PC-9 (cell line): ENCODE measurements around the gene SCRT2. TPM values are rescaled to one million over a fixed set of nuclear protein-coding genes. Genes with fewer than 3 reads are reported as not detected.

Experiments used
- BruUV-seq: library from RNA; stranded (reverse); fragments of 400-500 nt; replicated peaks from 2 replicates; lab custom pipeline; 2021; lab: Mats Ljungman, UMichigan
- CTCF ChIA-PET: fragments of 300-600 bp; sonication (Branson Sonifier 250); formaldehyde crosslinking; loops from one replicate; lab custom pipeline; 2022; ENCODE audit warnings: antibody characterized with exemption; lab: Charles Lee
- POLR2A ChIA-PET: fragments of 300-600 bp; sonication (Branson Sonifier 250); formaldehyde crosslinking; loops from one replicate; lab custom pipeline; 2022; ENCODE audit warnings: antibody characterized with exemption; ENCODE audit not compliant: unreplicated experiment; lab: Charles Lee
- DNase-seq, 2 experiments: peaks; one replicate each; pipeline versions ENCODE4 v3.0.0 to v3.0.0-alpha.2; 2015 to 2022; ENCODE audit warnings: mixed read lengths in 1 of 2
- H2AFZ ChIP-seq: fragments of 200-600 bp; sonication (generic); 2 replicates; pipeline ENCODE4 v1.8.1; 2017; ENCODE audit warnings: antibody characterized with exemption
- H3F3A ChIP-seq: fragments of 200-600 bp; sonication (generic); 2 replicates; pipeline ENCODE4 v1.8.1; 2017; ENCODE audit warnings: antibody characterized with exemption, mild to moderate bottlenecking, low read depth; ENCODE audit not compliant: insufficient read depth
- H3K27ac ChIP-seq: fragments of 200-600 bp; sonication (generic); 2 replicates; pipeline ENCODE4 v1.6.1; 2016; ENCODE audit warnings: mixed run types
- H3K27me3 ChIP-seq: fragments of 200-600 bp; sonication (generic); 2 replicates; pipeline ENCODE4 v1.6.1; 2016; ENCODE audit warnings: low read depth, mixed run types; ENCODE audit not compliant: insufficient read depth
- H3K36me3 ChIP-seq: fragments of 200-600 bp; sonication (generic); 2 replicates; pipeline ENCODE4 v1.6.1; 2016; ENCODE audit warnings: low read depth, mixed run types
- H3K4me1 ChIP-seq: fragments of 200-600 bp; sonication (generic); replicated peaks from 2 replicates; pipeline ENCODE4 v1.6.1; 2016; ENCODE audit warnings: mixed run types; ENCODE audit not compliant: insufficient read depth
- H3K4me2 ChIP-seq: fragments of 200-600 bp; sonication (generic); 2 replicates; pipeline ENCODE4 v1.6.1; 2017; ENCODE audit warnings: mixed run types
- H3K4me3 ChIP-seq: fragments of 200-600 bp; sonication (generic); 2 replicates; pipeline ENCODE4 v1.6.1; 2016; ENCODE audit warnings: mixed run types
- H3K79me2 ChIP-seq: fragments of 200-600 bp; sonication (generic); 2 replicates; pipeline ENCODE4 v1.6.1; 2017; ENCODE audit warnings: low read depth, mixed run types
- H3K9me2 ChIP-seq: fragments of 200-600 bp; sonication (generic); 2 replicates; pipeline ENCODE4 v1.8.1; 2017; ENCODE audit warnings: mild to moderate bottlenecking; ENCODE audit not compliant: insufficient read depth
- H3K9me3 ChIP-seq: fragments of 200-600 bp; sonication (generic); 2 replicates; pipeline ENCODE4 v1.8.1; 2016; ENCODE audit warnings: low read depth; ENCODE audit not compliant: insufficient read depth
- H4K20me1 ChIP-seq: fragments of 200-600 bp; sonication (generic); 2 replicates; pipeline ENCODE4 v1.8.1; 2017; ENCODE audit not compliant: insufficient read depth
- CTCF ChIP-seq: fragments of 200-600 bp; sonication (generic); conservative IDR thresholded peaks from 2 replicates; pipeline ENCODE4 v1.6.1; 2017; ENCODE audit warnings: mixed run types, antibody characterized with exemption, mild to moderate bottlenecking, moderate library complexity
- EZH2 ChIP-seq: fragments of 200-600 bp; sonication (generic); IDR thresholded peaks from 2 replicates; pipeline ENCODE4 v1.8.0; 2017; ENCODE audit warnings: antibody characterized with exemption, low read depth
- intact Hi-C: fragments of 100-400 bp; cut with micrococcal nuclease; formaldehyde crosslinking; loops from one replicate; pipeline ENCODE4 v1.10.0; 2022; ENCODE audit not compliant: unreplicated experiment
- total RNA-seq: library from RNA; stranded (reverse); gene quantifications from 2 replicates; pipeline ENCODE4 v1.2.3, GENCODE V29; 2021

SCRT2 gene
- total RNA-seq, 1 experiment from 2014 or later = not detected

- Histone ChIP-seq H3K9me3 (no peaks in the 10 kb centered on the region), H3K4me3 (no peak overlapping the region), H3F3A (peaks cover 70% of the 10 kb centered on the region), H3K36me3 (peaks cover 38% of the 10 kb centered on the region), H3K4me1 (peaks cover 18% of the 10 kb centered on the region; the same call in 1 of the 2 replicates), H3K27ac (no peak overlapping the region), H2AFZ (no peak overlapping the region), H3K4me2 (0 out of 2 replicates have a peak overlapping the region, but pooled peaks have one; percentile 0), H3K9me2 (no peaks in the 10 kb centered on the region), H4K20me1 (peaks cover 72% of the 10 kb centered on the region), H3K27me3 (no peaks in the 10 kb centered on the region), H3K79me2 (peaks cover 60% of the 10 kb centered on the region)
- no TSS peak for BruUV-seq
- CTCF ChIA-PET = interaction anchor here (0.6 to 0.7 kb wide), 2 partner anchors 80 to 200 kb away, joined by 3 read pairs; no protein-coding TSS in a partner anchor
- intact Hi-C loops = loop anchor here (5.0 kb wide), 1 partner anchor 295 kb away; no protein-coding TSS in a partner anchor
- no peak for DNase-seq
- POLR2A ChIA-PET = interaction anchor here (0.6 to 0.7 kb wide), 2 partner anchors 294 to 324 kb away, joined by 4 to 5 read pairs; no protein-coding TSS in a partner anchor
- TF ChIP-seq CTCF = no peak
- TF ChIP-seq EZH2 = no peak
These were observed 28.1 kb downstream of the SCRT2 start for GRCh38 chr20:647479-648019.

GRCh38 chr20:646868-647233 lies 28.8 kb downstream of the SCRT2 start:
- Histone ChIP-seq H3F3A (peaks cover 70% of the 10 kb centered on the region), H3K9me2 (no peaks in the 10 kb centered on the region), H3K27ac (no peak overlapping the region), H3K27me3 (no peaks in the 10 kb centered on the region), H2AFZ (no peak overlapping the region), H3K9me3 (no peaks in the 10 kb centered on the region), H3K4me3 (no peak overlapping the region), H3K36me3 (peaks cover 38% of the 10 kb centered on the region), H3K79me2 (peaks cover 53% of the 10 kb centered on the region), H3K4me1 (peaks cover 18% of the 10 kb centered on the region; the same call in 1 of the 2 replicates), H3K4me2 (0 out of 2 replicates have a peak overlapping the region, but pooled peaks have one; percentile 0), H4K20me1 (peaks cover 67% of the 10 kb centered on the region)
- intact Hi-C loops = loop anchor here (5.0 kb wide), 1 partner anchor 295 kb away; no protein-coding TSS in a partner anchor
- ChIA-PET POLR2A (interaction anchor here (0.6 kb wide), 2 partner anchors 54 to 324 kb away, joined by 3 to 5 read pairs; no protein-coding TSS in a partner anchor), CTCF (interaction anchor here (0.7 to 1.9 kb wide), 2 partner anchors 21 to 199 kb away, joined by 3 to 6 read pairs; no protein-coding TSS in a partner anchor)
- TF ChIP-seq EZH2 (no peak), CTCF (no peak)
- BruUV-seq = no TSS peak
- no peak for DNase-seq

- BruUV-seq = no TSS peak
- Histone ChIP-seq H3K9me3 (no peaks in the 10 kb centered on the region), H3K4me1 (peaks cover 14% of the 10 kb centered on the region; the same call in 1 of the 2 replicates), H2AFZ (no peak overlapping the region), H4K20me1 (peaks cover 62% of the 10 kb centered on the region), H3K79me2 (peaks cover 47% of the 10 kb centered on the region), H3F3A (peaks cover 70% of the 10 kb centered on the region), H3K36me3 (peaks cover 38% of the 10 kb centered on the region), H3K4me3 (no peak overlapping the region), H3K9me2 (no peaks in the 10 kb centered on the region), H3K4me2 (peak overlapping the region; percentile 17; the same call in 1 of the 2 replicates), H3K27ac (no peak overlapping the region), H3K27me3 (no peaks in the 10 kb centered on the region)
- intact Hi-C loops = loop anchor here (5.0 kb wide), 1 partner anchor 294 kb away; no protein-coding TSS in a partner anchor
- TF ChIP-seq EZH2 (no peak), CTCF (no peak)
- CTCF ChIA-PET = interaction anchor here (0.5 to 1.9 kb wide), 5 partner anchors 21 to 144 kb away, joined by 3 to 7 read pairs (median 5); partner anchors contain the start of gene SLC52A3
- POLR2A ChIA-PET = interaction anchor here (0.6 kb wide), 1 partner anchor 53 kb away, joined by 3 read pairs; no protein-coding TSS in a partner anchor
- peak in 1 of 2 experiments; percentile 35 for DNase-seq
These were observed 29.3 kb downstream of the SCRT2 start for GRCh38 chr20:646107-646867.
